ENCODE measurements around the gene PTPRC. TPM values are rescaled to one million over a fixed set of nuclear protein-coding genes. Genes with fewer than 3 reads are reported as not detected.
A peak's percentile ranks its signal among the peaks of the same experiment; 100 is the strongest.
"Not testable (repeated sequence)": the region's sequence is repeated elsewhere in the genome, so short reads cannot be mapped to it uniquely, and the experiment has no call there.

PTPRC gene, protein sequence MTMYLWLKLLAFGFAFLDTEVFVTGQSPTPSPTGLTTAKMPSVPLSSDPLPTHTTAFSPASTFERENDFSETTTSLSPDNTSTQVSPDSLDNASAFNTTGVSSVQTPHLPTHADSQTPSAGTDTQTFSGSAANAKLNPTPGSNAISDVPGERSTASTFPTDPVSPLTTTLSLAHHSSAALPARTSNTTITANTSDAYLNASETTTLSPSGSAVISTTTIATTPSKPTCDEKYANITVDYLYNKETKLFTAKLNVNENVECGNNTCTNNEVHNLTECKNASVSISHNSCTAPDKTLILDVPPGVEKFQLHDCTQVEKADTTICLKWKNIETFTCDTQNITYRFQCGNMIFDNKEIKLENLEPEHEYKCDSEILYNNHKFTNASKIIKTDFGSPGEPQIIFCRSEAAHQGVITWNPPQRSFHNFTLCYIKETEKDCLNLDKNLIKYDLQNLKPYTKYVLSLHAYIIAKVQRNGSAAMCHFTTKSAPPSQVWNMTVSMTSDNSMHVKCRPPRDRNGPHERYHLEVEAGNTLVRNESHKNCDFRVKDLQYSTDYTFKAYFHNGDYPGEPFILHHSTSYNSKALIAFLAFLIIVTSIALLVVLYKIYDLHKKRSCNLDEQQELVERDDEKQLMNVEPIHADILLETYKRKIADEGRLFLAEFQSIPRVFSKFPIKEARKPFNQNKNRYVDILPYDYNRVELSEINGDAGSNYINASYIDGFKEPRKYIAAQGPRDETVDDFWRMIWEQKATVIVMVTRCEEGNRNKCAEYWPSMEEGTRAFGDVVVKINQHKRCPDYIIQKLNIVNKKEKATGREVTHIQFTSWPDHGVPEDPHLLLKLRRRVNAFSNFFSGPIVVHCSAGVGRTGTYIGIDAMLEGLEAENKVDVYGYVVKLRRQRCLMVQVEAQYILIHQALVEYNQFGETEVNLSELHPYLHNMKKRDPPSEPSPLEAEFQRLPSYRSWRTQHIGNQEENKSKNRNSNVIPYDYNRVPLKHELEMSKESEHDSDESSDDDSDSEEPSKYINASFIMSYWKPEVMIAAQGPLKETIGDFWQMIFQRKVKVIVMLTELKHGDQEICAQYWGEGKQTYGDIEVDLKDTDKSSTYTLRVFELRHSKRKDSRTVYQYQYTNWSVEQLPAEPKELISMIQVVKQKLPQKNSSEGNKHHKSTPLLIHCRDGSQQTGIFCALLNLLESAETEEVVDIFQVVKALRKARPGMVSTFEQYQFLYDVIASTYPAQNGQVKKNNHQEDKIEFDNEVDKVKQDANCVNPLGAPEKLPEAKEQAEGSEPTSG (N-terminal part only)
- 100 to 1,000 TPM; 421 to 422 TPM for total RNA-seq

DNA sequence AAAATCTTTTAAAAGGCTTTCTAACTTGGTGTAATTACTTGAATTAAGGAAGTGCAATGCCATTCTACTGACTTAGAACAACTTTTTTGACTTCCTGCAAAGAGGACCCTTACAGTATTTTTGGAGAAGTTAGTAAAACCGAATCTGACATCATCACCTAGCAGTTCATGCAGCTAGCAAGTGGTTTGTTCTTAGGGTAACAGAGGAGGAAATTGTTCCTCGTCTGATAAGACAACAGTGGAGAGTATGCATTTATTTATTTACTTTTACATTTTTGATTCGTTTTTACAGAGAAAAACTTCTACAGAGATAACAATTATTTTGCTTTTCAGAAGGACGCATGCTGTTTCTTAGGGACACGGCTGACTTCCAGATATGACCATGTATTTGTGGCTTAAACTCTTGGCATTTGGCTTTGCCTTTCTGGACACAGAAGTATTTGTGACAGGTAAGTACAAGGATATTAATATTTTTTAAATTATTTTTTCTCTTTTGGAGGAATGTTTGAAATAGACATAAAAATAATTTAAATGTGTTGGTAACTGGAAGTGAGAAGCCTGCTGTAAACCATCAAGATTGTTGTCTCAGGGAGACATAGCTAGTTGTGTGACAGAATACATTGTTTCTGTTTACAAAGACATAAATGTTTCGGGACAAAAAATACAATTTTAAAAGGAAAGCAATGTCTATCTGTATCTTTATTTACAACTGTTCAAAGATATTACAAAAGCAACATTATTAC lies at the start of gene PTPRC:
Gene PTPRC (plus strand): TSS at position 147 of the 742 bp plus-strand sequence. CDS start 229 bp downstream, at position 376.
- peaks cover 56% of the 10 kb centered on the region for H3K36me3 Mint-ChIP-seq
- H3K27me3 Mint-ChIP-seq = no peaks in the 10 kb centered on the region
- H3K9me3 Mint-ChIP-seq = peaks cover 7% of the 10 kb centered on the region
- no peak for DNase-seq
- H3K4me1 Mint-ChIP-seq = peaks cover 59% of the 10 kb centered on the region
- peak within 1 kb of the TSS; percentile 92 for H3K4me3 Mint-ChIP-seq
- peak within 1 kb of the TSS; percentile 96 for H3K27ac Mint-ChIP-seq

DNA sequence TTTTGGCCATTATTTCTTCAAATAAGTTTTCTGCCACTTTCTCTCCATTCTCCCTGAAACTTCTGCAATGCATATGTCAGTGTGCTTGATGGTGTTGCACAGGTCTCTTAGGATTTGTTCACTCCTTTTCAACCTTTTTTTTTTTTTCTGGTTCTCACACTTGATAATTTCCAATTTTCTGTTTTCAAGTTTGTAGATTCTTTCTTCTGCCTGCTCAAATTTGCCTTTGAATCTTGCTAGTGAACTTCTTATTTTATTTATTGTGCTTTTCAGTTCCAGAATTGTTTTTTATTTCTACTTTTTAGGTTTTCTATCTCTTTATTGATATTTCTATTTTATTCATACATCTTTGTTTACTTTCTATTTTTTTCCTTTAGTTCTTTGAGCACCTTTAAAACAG lies 48.4 kb upstream of the PTPRC start:
- Mint-ChIP-seq H3K4me3 (no peak overlapping the region), H3K9me3 (peaks cover 38% of the 10 kb centered on the region), H3K36me3 (peaks cover 37% of the 10 kb centered on the region), H3K27me3 (no peaks in the 10 kb centered on the region), H3K27ac (no peak overlapping the region), H3K4me1 (peaks cover 15% of the 10 kb centered on the region)
- no peak for DNase-seq

DNA sequence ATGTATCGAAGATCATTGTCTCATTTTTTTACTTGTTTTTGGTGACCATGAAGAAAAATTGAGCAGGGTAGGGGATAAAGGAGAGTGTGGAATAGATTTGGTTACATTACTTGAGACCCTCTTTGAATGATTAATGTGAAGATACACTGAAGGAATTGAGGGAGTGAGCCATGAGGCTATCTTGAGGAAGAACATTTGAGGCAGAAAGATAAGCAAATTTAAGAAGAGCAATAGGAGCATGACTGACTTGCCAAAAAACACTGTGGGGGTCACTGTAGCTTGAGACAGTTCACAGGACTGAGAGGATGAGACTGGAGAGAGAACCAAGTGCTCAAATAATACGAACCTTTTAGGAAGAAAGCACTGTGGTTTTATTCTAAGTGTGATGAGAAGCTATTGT lies 43.1 kb upstream of the PTPRC start:
- peaks cover 52% of the 10 kb centered on the region for H3K4me1 Mint-ChIP-seq
- no peak overlapping the region for H3K27ac Mint-ChIP-seq
- H3K36me3 Mint-ChIP-seq = peaks cover 41% of the 10 kb centered on the region

DNA sequence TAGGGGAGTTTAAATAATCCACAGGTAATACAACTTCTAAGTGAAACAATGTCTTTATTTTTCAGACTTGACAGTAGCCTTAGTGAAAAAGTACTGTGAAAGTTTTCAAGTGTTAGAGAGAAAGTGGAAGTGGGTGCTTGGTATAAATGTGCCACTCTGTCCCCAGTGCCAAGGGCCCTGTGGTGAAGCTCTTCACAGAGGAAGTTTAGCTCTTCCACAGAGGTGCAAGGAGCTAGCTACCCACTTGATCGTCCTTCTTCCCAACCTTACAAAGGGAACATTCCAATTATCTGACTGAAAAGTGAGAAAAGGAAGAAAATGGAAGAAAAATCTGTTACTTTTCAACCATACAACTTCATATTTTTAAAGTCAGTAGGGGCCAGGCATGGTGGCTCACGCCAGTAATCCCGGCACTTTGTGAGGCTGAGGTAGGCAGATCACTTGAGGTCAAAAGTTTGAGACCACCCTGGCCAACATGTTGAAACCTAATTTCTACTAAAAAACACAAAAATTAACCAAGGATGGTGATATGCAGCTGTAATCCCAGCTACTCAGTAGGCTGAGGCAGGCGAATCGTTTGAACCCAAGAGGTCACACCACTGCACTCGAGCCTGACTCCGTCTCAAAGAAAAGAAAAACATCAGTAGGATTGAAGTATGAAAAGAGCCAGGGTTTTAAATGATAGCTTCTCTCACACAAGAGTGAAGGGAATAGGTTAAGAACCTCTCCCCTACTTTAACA lies 41.0 kb upstream of the PTPRC start:
- Mint-ChIP-seq H3K27me3 (no peaks in the 10 kb centered on the region), H3K4me3 (peak overlapping the region; percentile 70), H3K9me3 (peaks cover 23% of the 10 kb centered on the region), H3K36me3 (peaks cover 53% of the 10 kb centered on the region), H3K27ac (peak overlapping the region; percentile 86), H3K4me1 (peaks cover 72% of the 10 kb centered on the region)
- no peak for DNase-seq

More for the DNA sequence above, 43.1 kb upstream of the PTPRC start:
- Mint-ChIP-seq H3K4me3 (no peak overlapping the region), H3K9me3 (peaks cover 17% of the 10 kb centered on the region), H3K27me3 (no peaks in the 10 kb centered on the region)
- no peak for DNase-seq

DNA sequence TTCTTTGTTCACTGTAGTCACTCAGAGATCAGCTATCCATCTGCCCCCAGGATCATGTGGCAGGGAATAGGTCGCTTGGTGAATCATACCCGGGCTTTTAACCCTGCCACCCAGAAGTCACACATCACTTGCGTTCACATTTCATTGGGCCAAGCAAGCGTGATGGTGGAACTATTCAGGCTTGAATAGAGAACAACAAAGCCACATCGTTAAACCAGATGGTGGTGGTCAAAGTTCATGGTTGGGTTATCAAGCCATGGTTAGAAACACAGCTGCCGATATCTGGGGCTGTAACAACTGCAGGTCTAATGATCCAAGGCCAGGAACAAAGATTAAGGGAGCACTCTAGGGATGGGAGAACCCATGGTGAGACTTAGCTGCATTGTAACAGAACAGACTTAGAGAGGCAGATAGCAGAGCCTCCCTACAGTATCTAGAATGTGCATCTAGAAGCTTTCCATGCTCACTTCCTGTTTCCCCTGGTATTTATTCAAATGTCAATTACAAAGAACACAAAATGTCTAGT lies 40.0 kb upstream of the PTPRC start:
- H3K4me1 Mint-ChIP-seq = peaks cover 77% of the 10 kb centered on the region
- H3K27ac Mint-ChIP-seq = peak overlapping the region; percentile 86
- peaks cover 23% of the 10 kb centered on the region for H3K9me3 Mint-ChIP-seq
- no peaks in the 10 kb centered on the region for H3K27me3 Mint-ChIP-seq
- H3K4me3 Mint-ChIP-seq = peak overlapping the region; percentile 16
- no peak for DNase-seq
- H3K36me3 Mint-ChIP-seq = peaks cover 54% of the 10 kb centered on the region

DNA sequence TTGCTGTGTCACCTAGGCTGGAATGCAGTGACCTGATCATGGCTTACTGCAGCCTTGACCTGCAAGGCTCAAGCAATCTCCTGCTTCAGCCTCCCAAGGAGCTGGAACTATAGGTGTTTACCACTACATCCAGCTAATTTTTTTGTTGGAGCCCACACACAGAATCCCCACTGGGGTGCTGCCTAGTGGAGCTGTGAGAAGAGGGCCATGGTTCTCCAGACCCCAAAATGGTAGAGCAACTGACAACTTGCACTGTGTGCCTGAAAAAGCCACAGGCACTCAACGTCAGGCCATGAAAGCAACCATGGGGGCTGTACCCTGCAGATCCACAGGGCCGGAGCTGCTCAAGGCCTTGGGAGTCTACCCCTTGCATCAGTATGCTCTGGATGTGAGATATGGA lies 39.1 kb upstream of the PTPRC start:
- Mint-ChIP-seq H3K36me3 (peaks cover 49% of the 10 kb centered on the region), H3K4me3 (no peak overlapping the region), H3K27ac (peak overlapping the region; percentile 86)

DNA sequence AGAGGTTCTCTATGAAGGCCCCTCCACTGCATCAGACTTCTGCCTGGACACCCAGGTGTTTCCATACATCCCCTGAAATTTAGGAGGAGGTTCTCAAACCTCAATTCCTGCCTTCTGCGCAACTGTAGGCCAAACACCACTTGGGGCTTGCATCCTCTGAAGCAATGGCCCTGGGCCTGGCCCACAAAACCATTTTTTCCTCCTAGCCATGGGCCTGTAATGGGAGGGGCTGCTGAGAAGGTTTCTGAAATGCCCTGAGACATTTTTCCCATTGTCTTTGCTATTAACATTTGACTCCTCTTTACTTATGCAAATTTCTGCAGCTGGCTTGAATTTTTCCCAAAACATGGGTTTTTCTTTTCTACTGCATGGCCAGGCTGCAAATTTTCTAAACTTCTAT lies 37.9 kb upstream of the PTPRC start:
- no peaks in the 10 kb centered on the region for H3K27me3 Mint-ChIP-seq
- H3K4me3 Mint-ChIP-seq = no peak overlapping the region
- peak overlapping the region; percentile 91 for H3K27ac Mint-ChIP-seq

More for the DNA sequence above, 39.1 kb upstream of the PTPRC start:
- peaks cover 82% of the 10 kb centered on the region for H3K4me1 Mint-ChIP-seq
- DNase-seq = no peak
- H3K27me3 Mint-ChIP-seq = no peaks in the 10 kb centered on the region
- H3K9me3 Mint-ChIP-seq = peaks cover 21% of the 10 kb centered on the region

DNA sequence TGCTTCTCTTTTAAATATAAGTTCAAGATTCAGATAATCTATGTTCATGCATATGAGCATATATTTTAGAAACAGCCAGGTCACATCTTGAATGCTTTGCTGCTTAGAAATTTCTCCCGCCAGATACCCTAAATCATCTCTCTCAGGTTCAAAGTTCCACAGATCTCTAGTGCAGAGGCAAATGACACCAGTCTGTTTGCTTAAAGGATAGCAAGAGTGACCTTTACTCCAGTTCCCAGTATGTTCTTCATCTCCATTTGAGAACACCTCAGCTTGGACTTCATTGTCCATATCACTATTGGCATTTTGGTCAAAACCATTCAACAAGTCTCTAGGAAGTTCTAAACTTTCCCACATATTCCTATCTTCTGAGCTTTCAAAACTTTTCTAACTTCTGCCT lies 37.5 kb upstream of the PTPRC start:
- Mint-ChIP-seq H3K4me1 (peaks cover 82% of the 10 kb centered on the region), H3K9me3 (peaks cover 18% of the 10 kb centered on the region), H3K36me3 (peaks cover 42% of the 10 kb centered on the region), H3K27ac (peak overlapping the region; percentile 91)
- not testable (repeated sequence) for H3K27me3 Mint-ChIP-seq, DNase-seq, H3K4me3 Mint-ChIP-seq

More for the DNA sequence above, 37.9 kb upstream of the PTPRC start:
- H3K9me3 Mint-ChIP-seq = peaks cover 18% of the 10 kb centered on the region
- peaks cover 43% of the 10 kb centered on the region for H3K36me3 Mint-ChIP-seq
- no peak for DNase-seq
- H3K4me1 Mint-ChIP-seq = peaks cover 81% of the 10 kb centered on the region

DNA sequence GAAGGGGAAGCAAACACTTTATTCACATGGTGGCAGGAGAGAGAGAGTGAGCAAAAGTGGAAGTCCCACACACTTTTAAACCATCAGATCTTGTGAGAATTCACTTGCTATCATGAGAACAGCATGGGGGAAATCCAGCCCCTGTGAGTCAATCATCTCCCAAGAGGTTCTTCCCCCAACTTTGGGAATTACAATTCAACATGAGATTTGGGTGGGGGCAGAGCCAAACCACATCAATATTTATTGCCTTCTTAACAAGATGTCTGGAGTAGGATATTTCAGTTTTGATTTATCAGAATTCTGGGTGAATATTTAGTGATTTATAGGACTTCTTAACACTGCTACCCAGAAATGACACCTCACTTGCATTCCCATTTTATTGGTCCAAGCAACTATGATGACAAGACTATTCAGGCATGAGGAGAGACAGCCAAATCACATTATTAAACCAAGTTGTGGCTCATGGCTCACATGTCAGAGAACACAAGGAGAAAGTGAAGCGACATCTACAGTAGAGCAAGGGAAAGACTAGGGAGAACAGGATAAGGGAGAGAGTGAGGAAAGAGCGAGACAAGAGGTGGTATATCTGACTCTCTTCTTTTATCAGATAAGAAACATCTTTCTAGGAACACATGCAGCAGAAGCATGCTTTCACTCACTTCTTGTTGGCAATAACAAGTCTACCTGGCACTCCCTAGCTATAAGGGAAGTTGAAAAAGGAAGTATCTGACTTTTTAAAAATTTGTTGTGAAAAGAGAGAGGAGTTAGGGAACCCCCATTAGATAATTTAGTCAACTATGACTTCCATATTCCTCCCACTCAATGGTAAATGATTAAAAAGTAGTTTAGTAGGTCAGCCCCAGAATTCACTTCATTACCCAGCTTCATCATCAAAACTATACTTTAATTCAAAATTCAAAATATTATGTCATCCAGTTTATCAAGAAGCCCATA lies 36.6 kb upstream of the PTPRC start:
- no peaks in the 10 kb centered on the region for H3K27me3 Mint-ChIP-seq
- peaks cover 44% of the 10 kb centered on the region for H3K36me3 Mint-ChIP-seq
- H3K4me3 Mint-ChIP-seq = peak overlapping the region; percentile 27
- peaks cover 18% of the 10 kb centered on the region for H3K9me3 Mint-ChIP-seq
- peak overlapping the region; percentile 91 for H3K27ac Mint-ChIP-seq
- no peak for DNase-seq
- peaks cover 82% of the 10 kb centered on the region for H3K4me1 Mint-ChIP-seq

DNA sequence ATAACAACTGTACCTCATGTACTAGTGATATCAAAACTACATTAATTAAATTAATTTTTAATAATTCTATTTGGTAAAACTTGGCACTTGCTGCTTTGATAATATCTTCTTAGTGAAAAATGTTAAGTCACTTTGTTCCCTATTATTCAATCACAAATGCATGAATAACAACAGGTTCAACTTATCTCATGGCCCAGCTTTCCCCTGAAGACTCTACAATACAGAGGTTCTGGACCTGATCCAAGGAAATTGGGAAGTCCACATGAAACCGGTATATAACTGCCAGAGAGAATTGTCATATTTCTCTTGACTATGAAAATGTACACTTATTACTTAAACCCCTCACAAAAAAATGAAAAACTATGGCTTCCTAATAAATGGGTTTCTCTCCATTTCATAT lies 33.9 kb upstream of the PTPRC start:
- H3K4me3 Mint-ChIP-seq = no peak overlapping the region
- DNase-seq = no peak
- peaks cover 18% of the 10 kb centered on the region for H3K9me3 Mint-ChIP-seq
- no peak overlapping the region for H3K27ac Mint-ChIP-seq
- H3K36me3 Mint-ChIP-seq = peaks cover 36% of the 10 kb centered on the region
- H3K4me1 Mint-ChIP-seq = peaks cover 68% of the 10 kb centered on the region
- no peaks in the 10 kb centered on the region for H3K27me3 Mint-ChIP-seq

DNA sequence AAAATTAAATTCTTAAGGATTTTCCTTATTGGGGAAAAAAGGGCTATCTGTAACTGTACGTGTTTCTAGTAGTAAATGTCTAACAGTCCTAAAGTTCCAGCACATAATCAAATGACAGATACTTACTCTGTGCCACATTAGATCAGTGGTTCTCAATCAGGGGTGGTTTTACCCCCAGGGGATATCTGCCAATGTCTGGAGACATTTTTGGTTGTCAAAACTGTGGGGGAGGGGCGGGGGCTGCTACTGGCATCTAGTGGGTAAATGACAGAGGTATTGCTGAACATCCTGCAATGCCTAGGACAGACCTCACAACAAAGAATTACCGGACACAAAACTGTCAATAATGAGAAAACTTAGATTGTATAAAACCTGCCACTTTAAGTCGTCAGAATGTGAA lies 33.4 kb upstream of the PTPRC start:
- peaks cover 15% of the 10 kb centered on the region for H3K9me3 Mint-ChIP-seq
- no peak for DNase-seq
- peaks cover 66% of the 10 kb centered on the region for H3K4me1 Mint-ChIP-seq
- no peaks in the 10 kb centered on the region for H3K27me3 Mint-ChIP-seq
- H3K36me3 Mint-ChIP-seq = peaks cover 31% of the 10 kb centered on the region
- H3K4me3 Mint-ChIP-seq = no peak overlapping the region
- no peak overlapping the region for H3K27ac Mint-ChIP-seq

DNA sequence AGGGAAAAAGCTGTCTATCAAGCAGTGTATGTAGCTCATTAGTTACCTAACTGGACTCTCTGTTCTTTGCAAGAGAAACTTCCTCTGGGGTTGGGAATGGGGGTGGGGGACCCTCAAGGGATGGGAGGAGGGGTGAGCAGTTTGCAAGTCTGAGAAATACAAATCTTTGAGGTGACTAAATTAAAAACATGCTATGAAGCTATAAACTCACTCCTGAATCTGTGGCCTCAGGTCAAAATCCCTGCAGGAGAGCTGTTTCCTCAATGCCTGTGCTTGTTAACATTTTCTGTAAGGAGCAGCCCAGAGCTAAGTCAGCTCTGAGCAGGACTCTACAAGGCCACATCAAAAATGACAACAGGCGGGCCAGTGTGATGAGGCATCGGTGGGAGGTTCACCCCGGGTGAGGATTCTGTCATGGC lies 32.8 kb upstream of the PTPRC start:
- no peaks in the 10 kb centered on the region for H3K27me3 Mint-ChIP-seq
- peak overlapping the region; percentile 25 for H3K4me3 Mint-ChIP-seq
- peak overlapping the region; percentile 39 for H3K27ac Mint-ChIP-seq
- DNase-seq = no peak
- peaks cover 67% of the 10 kb centered on the region for H3K4me1 Mint-ChIP-seq
- H3K9me3 Mint-ChIP-seq = peaks cover 9% of the 10 kb centered on the region
- peaks cover 25% of the 10 kb centered on the region for H3K36me3 Mint-ChIP-seq

All from activated naive CD8-positive, alpha-beta T cell treated with anti-CD3 and anti-CD28 coated beads for 36 hours (primary cell).